Activated CD4-positive, alpha-beta memory T cell treated with anti-CD3 and anti-CD28 coated beads, Interleukin-2, amount 10 ng/mL, durations not matched to agents 7 days and 5 days (primary cell): ENCODE data around the gene FAM107B. TPM values are rescaled to one million over a fixed set of nuclear protein-coding genes. Genes with fewer than 3 reads are reported as not detected.

Source experiments
- CTCF ChIA-PET: fragments of 350-600 bp; sonication (Branson Sonifier 250); formaldehyde crosslinking; loops from one replicate; lab custom pipeline; 2021; ENCODE audit warnings: antibody characterized with exemption, inconsistent platforms; lab: Charles Lee
- POLR2A ChIA-PET: fragments of 350-600 bp; sonication (Branson Sonifier 250); formaldehyde crosslinking; loops from one replicate; lab custom pipeline; 2021; ENCODE audit warnings: antibody characterized with exemption; lab: Charles Lee
- DNase-seq: peaks from one replicate; pipeline ENCODE4 v3.0.0-alpha.2; 2020
- H3K27ac Mint-ChIP-seq: one replicate; pipeline ENCODE4 v1.8.0; 2021; ENCODE audit warnings: mild to moderate bottlenecking, mixed read lengths
- H3K27me3 Mint-ChIP-seq: one replicate; pipeline ENCODE4 v1.8.0; 2021; ENCODE audit warnings: mixed read lengths
- H3K36me3 Mint-ChIP-seq: one replicate; pipeline ENCODE4 v1.8.0; 2021; ENCODE audit warnings: low read depth, mixed read lengths
- H3K4me1 Mint-ChIP-seq: one replicate; pipeline ENCODE4 v1.8.0; 2021; ENCODE audit warnings: mixed read lengths
- H3K4me3 Mint-ChIP-seq: one replicate; pipeline ENCODE4 v1.8.0; 2021; ENCODE audit warnings: mild to moderate bottlenecking, mixed read lengths
- H3K9me3 Mint-ChIP-seq: one replicate; pipeline ENCODE4 v1.8.0; 2021; ENCODE audit warnings: mixed read lengths
- total RNA-seq, 2 experiments: library from RNA; stranded (reverse); gene quantifications; one replicate each; pipeline ENCODE4 v1.2.3, GENCODE V29; 2021

Gene FAM107B
- total RNA-seq, 2 experiments from 2014 or later = 229 to 235 TPM

DNA sequence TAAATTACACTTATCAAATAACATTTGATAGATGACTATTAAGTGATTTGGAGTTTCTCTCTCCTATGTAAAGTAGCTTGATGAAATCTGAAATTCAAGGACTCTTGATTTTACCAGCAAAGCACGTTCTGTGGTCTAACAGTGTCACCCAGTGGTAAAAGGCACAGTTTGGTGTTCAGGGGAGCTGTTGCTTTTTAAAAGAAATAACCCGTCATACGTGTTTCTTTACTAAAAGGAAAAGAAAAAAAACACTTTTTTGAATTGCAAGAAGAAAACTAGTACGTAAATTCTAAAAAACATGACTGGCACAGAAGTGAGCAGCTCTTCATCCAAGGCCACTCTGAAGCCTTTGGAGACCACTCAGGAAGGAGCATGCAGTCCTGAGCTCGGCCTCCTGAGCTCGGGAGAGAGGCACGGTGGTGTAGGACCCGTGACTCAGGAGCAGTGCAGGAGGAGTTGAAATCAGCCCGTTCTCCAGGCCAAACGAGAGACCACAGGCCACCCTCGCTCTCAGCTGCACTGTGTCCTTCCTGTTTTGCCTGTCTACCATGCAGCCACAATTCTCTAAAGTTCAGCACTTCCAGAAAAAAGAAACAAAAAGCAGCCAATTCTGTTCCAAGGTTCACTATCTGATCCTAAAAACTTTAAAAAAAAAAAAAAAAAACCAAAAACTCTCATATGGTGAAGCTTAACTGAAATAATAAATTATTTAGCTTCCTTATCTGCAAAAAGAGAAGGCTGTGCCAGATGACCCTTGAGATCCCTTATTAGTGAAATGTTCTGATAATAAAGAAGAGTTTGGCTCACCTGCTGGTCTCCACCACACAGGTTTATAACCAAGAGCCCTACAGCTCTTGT, 231.4 kb downstream of the FAM107B start:
- peaks cover 58% of the 10 kb centered on the region for H3K36me3 Mint-ChIP-seq
- no peak for DNase-seq
- H3K4me3 Mint-ChIP-seq = peak overlapping the region; percentile 14
- H3K27ac Mint-ChIP-seq = peak overlapping the region; percentile 54
- CTCF ChIA-PET = interaction anchor here (0.6 to 2.8 kb wide), 25 partner anchors 9 to 363 kb away, joined by 3 to 18 read pairs (median 3); partner anchors contain the start of genes CDNF, HSPA14 and MSANTD7
- H3K4me1 Mint-ChIP-seq = peaks cover 77% of the 10 kb centered on the region
- H3K27me3 Mint-ChIP-seq = no peaks in the 10 kb centered on the region
- POLR2A ChIA-PET = interaction anchor here (0.6 to 3.1 kb wide), 17 partner anchors 10 to 416 kb away, joined by 3 to 17 read pairs (median 5); partner anchors contain the start of genes CDNF, DCLRE1C and MEIG1
- no peaks in the 10 kb centered on the region for H3K9me3 Mint-ChIP-seq

DNA sequence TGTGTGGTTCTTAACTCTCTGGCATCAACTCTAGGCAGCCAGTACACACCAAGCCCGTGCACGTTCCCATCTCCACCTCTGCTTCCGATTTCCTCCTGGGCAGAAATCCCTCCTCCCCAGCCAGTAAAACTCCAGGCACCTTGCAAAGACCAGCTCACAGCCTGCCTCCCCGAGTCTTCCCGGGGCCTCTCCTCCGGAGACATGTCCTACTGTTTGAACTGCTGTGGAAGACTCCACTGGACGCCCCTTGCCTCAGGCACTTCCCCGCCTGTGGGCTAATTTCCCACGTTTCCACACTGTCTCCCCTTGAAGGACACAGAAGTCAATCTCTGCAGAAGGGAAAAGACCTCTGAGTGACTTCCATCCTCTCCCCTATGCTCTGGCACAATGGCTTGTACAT, 233.3 kb downstream of the FAM107B start:
- Mint-ChIP-seq H3K36me3 (peaks cover 57% of the 10 kb centered on the region), H3K27ac (no peak overlapping the region), H3K27me3 (no peaks in the 10 kb centered on the region), H3K4me1 (peaks cover 74% of the 10 kb centered on the region), H3K4me3 (no peak overlapping the region), H3K9me3 (no peaks in the 10 kb centered on the region)
- ChIA-PET CTCF (interaction anchor here (0.8 kb wide), 1 partner anchor 12 kb away, joined by 3 read pairs; no protein-coding TSS in a partner anchor), POLR2A (interaction anchor here (2.6 to 3.1 kb wide), 2 partner anchors 12 to 13 kb away, joined by 8 to 17 read pairs; no protein-coding TSS in a partner anchor)
- no peak for DNase-seq

DNA sequence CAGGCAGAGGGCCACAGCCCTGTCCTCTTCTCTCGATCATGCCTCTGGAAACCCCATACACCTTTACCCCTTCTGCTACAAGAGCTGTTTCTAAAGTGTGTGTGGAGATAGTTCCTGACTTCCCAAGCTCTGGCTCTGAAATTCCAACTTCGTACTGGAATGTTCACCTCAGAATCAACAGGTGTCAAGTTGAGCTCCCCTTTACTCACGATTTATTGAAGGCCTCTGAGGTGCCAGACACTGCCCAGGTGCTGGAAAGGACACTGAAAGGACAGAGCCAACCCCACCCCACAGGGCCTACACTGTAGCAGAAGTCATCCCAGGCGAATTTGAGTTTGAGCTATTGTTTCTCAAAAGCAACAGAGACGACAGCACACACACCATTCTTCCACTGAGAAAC, 234.1 kb downstream of the FAM107B start:
- no peak for DNase-seq
- Mint-ChIP-seq H3K27me3 (no peaks in the 10 kb centered on the region), H3K4me3 (no peak overlapping the region), H3K4me1 (peaks cover 75% of the 10 kb centered on the region), H3K27ac (peak overlapping the region; percentile 7), H3K9me3 (no peaks in the 10 kb centered on the region), H3K36me3 (peaks cover 56% of the 10 kb centered on the region)
- ChIA-PET CTCF (interaction anchor here (1.2 kb wide), 1 partner anchor 12 kb away, joined by 4 read pairs; no protein-coding TSS in a partner anchor), POLR2A (interaction anchor here (1.3 kb wide), 1 partner anchor 13 kb away, joined by 3 read pairs; no protein-coding TSS in a partner anchor)

DNA sequence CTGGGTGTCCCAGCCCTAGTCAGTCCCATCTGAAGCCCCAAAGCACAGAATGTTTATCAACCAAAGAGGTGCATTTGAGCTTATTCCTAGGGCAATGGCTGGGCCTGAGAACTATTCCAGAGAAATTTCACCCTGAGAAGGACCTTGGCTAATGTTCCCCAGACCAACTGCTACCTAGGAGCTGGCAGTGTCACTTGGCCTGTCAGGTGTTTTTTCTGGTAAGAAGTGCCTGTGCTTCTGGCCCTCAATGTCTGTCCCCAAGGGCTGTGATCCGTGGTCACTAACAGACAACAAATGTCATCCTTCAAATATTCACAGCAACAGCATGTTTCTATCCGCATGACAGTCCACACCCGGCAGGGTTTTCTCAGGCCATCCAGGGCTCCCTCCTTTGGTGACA, 234.6 kb downstream of the FAM107B start:
- ChIA-PET CTCF (interaction anchor here (1.2 kb wide), 1 partner anchor 11 kb away, joined by 4 read pairs; no protein-coding TSS in a partner anchor), POLR2A (interaction anchor here (1.3 kb wide), 1 partner anchor 13 kb away, joined by 3 read pairs; no protein-coding TSS in a partner anchor)
- no peak for DNase-seq
- Mint-ChIP-seq H3K27me3 (no peaks in the 10 kb centered on the region), H3K27ac (peak overlapping the region; percentile 27), H3K4me1 (peaks cover 76% of the 10 kb centered on the region), H3K36me3 (peaks cover 62% of the 10 kb centered on the region), H3K9me3 (no peaks in the 10 kb centered on the region), H3K4me3 (no peak overlapping the region)

DNA sequence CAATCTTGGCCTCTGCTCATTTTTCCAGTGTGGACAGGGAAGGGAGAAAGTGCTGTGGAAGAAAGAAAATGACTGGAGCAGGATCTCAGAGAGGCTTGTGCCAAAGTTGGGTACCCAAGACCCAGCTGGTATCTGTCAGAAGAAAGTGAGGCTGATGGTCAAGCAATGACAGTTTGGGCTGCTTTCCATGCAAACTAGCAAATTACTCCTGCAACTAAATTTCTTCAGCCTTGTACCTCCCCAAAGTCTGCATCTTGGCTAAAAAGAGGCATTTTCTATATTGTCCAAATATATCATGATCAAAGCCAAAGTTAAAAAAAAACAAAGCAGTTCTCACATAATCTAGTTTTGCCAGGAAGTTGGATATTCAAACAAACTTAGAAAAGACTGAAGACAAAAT, 235.5 kb downstream of the FAM107B start:
- POLR2A ChIA-PET = interaction anchor here (2.7 kb wide), 1 partner anchor 10 kb away, joined by 7 read pairs; no protein-coding TSS in a partner anchor
- H3K4me1 Mint-ChIP-seq = peaks cover 76% of the 10 kb centered on the region

DNA sequence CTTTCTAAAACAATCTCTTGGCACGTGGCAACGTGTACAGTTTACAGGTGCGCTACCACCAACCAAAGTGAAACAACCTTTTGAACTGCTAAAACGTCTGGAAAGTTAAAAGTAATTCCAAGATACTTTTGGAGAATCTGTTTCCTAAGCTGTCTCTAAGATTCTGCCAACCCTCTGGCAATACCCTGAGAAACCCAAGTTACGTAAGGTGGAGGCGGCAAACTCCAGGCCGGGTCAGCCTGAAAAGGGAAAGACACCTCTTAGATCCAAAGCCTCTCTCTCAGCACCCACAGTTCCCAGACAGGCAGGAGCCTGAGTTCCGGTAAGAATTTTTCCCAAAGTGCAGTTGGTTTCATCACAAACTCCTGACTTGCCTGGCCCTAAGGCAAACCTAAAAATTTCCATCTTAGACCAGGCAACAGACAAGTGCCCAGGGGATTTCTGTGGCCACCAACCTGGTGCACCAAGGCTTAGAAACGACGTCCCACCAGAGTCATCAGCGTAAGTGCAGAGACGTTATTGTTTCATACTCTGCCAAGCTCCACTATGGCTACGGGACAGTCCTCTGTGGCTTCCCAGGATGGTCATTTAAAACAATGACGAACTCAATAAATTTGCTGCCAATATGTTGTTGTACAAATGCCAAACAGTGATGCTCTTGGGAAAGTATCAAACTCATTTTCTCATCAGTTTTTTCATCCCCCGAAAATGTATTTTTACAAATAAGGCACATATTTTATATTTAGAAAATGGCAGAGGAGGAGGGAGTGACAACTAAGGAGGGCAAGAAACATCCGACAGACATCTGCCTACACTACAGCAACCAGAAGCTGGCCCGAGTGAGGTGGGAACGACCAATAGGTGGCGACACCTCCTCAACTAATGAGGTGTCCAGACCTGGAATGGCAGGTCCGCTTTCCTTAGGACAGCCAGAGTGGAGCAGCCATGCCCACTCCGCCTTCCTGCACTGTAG, 238.2 kb downstream of the FAM107B start:
- H3K27me3 Mint-ChIP-seq = no peaks in the 10 kb centered on the region
- H3K4me1 Mint-ChIP-seq = peaks cover 80% of the 10 kb centered on the region
- POLR2A ChIA-PET = interaction anchor here (0.7 to 2.7 kb wide), 7 partner anchors 8 to 336 kb away, joined by 3 to 7 read pairs (median 3); partner anchors contain the start of genes HSPA14 and MSANTD7
- CTCF ChIA-PET = interaction anchor here (0.6 to 3.1 kb wide), 25 partner anchors 8 to 368 kb away, joined by 3 to 24 read pairs (median 4); partner anchors contain the start of genes CDNF, HSPA14 and MSANTD7
- H3K9me3 Mint-ChIP-seq = no peaks in the 10 kb centered on the region
- H3K27ac Mint-ChIP-seq = no peak overlapping the region
- H3K4me3 Mint-ChIP-seq = no peak overlapping the region
- peaks cover 82% of the 10 kb centered on the region for H3K36me3 Mint-ChIP-seq
- DNase-seq = peak; percentile 47

More for the DNA sequence above, 235.5 kb downstream of the FAM107B start:
- no peak for DNase-seq
- Mint-ChIP-seq H3K27me3 (no peaks in the 10 kb centered on the region), H3K36me3 (peaks cover 65% of the 10 kb centered on the region), H3K9me3 (no peaks in the 10 kb centered on the region), H3K27ac (peak overlapping the region; percentile 72), H3K4me3 (no peak overlapping the region)
- CTCF ChIA-PET = interaction anchor here (1.1 to 3.1 kb wide), 2 partner anchors 17 to 298 kb away, joined by 3 to 24 read pairs; partner anchors contain the start of genes CDNF, HSPA14 and MSANTD7

DNA sequence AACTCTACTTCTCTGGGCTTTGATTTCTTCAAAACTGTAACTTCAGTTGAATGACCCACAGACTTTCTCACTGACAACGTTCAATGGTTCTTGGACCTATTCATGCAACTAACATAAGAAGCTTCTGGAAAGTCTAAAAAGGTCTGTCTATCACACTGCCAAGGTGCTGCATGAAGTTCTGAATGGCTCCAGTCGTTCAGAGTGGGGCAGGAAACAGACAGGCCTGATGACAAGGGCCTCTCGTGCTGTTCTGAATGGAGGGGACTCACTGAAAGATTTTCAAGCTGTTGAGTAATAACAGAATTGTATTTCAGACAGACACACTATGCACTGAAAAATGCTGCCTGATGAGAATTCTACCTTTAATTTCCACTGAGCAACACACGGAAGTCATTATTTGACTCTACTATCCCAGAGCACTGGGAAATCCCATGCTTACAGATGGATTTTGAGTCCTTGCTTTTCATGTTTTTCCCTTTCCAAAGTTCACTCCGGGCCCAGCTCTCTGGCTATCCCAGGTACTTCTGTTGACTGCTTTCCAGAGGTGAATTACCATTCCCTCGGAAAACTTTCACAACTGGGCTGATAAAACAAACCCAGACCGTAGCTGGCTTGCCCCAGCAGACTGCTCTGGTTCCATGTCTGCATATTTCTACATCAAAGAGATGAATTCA, 239.1 kb downstream of the FAM107B start:
- no peak overlapping the region for H3K4me3 Mint-ChIP-seq
- POLR2A ChIA-PET = interaction anchor here (1.6 kb wide), 1 partner anchor 287 kb away, joined by 5 read pairs; no protein-coding TSS in a partner anchor
- H3K36me3 Mint-ChIP-seq = peaks cover 79% of the 10 kb centered on the region

DNA sequence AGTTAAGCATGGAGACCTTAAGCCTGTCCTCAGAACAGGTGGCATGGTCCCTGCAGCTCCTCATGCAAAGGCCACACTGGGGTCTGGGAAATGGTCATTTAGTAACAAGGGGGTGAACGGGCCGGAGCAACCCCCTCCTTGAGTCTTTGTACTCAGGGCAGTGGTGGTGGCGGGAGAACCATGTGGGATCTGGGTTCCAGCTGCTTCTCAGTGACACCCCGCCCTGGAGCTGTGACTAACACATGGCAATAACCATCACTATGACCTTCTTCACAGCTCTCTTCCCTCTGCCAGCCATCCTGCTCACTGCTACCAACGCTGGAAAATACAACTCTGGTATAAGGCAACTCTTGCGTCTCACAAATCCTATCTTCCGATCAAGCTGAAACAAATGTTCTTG, 240.5 kb downstream of the FAM107B start:
- H3K27me3 Mint-ChIP-seq = no peaks in the 10 kb centered on the region
- H3K4me1 Mint-ChIP-seq = peaks cover 79% of the 10 kb centered on the region
- no peak overlapping the region for H3K27ac Mint-ChIP-seq
- no peak for DNase-seq
- H3K9me3 Mint-ChIP-seq = no peaks in the 10 kb centered on the region
- peaks cover 79% of the 10 kb centered on the region for H3K36me3 Mint-ChIP-seq
- no peak overlapping the region for H3K4me3 Mint-ChIP-seq
- ChIA-PET CTCF (interaction anchor here (2.0 kb wide), 1 partner anchor 9 kb away, joined by 7 read pairs; no protein-coding TSS in a partner anchor), POLR2A (interaction anchor here (1.2 kb wide), 1 partner anchor 19 kb away, joined by 3 read pairs; no protein-coding TSS in a partner anchor)

More for the DNA sequence above, 239.1 kb downstream of the FAM107B start:
- Mint-ChIP-seq H3K9me3 (no peaks in the 10 kb centered on the region), H3K27ac (peak overlapping the region; percentile 1), H3K27me3 (no peaks in the 10 kb centered on the region), H3K4me1 (peaks cover 78% of the 10 kb centered on the region)
- DNase-seq = no peak
- CTCF ChIA-PET = interaction anchor here (0.5 to 2.0 kb wide), 4 partner anchors 8 to 56 kb away, joined by 3 to 7 read pairs (median 6); no protein-coding TSS in a partner anchor

DNA sequence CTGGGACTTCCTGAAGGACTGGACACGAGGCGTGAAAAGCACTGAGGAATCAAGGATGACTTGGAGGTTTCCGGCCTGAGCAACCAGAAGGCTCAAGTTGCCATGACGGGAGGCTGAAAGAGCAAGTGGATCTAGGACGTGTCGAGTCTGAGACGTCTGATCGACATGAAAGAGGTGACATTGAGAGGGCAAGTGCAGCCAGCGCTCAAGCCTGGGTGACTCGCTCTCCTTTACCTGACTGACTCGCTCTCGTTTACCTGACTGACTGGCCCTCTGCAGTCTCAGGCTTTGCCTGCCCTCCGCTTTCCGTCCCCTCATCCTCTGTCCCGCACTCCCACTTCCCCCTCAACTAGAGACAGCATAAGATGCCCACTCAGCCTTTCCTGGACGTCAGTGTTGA, 241.4 kb downstream of the FAM107B start:
- no peak overlapping the region for H3K4me3 Mint-ChIP-seq
- no peak for DNase-seq
- ChIA-PET POLR2A (interaction anchor here (1.2 kb wide), 1 partner anchor 19 kb away, joined by 3 read pairs; no protein-coding TSS in a partner anchor), CTCF (no interaction called here)
- peaks cover 85% of the 10 kb centered on the region for H3K4me1 Mint-ChIP-seq
- H3K9me3 Mint-ChIP-seq = no peaks in the 10 kb centered on the region
- H3K27me3 Mint-ChIP-seq = no peaks in the 10 kb centered on the region
- peaks cover 81% of the 10 kb centered on the region for H3K36me3 Mint-ChIP-seq
- no peak overlapping the region for H3K27ac Mint-ChIP-seq

DNA sequence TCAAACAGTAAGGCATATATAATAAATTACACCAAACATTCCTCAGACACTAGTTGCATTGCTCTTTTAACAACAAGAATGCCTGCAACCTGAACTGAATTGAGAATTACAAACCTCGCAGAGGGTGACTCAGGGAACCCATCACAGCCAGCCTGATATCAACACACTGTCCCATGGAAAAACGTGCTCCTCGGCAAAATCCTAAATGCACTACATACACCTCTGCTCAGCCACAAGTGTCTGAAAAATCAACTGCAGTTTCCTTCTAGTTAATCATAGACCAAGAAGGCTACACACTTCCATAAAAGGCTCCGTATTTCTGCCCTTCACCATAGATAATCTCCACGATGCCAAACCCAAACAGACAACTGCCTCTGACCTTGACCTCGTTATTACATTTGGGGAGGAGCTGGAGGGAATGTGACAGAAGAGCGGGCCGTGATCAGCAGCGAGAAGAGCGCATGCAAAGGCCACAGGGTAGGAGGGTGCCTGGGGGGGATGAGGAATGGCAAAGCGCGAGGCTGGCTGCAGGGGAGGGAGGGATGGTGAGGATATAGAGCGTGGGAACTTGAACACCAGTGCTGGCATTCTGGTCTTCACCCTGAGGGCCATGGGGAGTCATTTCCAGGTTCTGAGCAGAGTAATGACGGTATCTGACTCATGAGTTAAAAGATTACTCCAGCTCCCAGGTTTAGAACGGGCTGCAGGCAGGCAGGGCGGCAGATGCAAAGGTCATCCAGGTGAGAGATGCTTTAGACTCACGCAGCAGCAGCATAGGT, 242.0 kb downstream of the FAM107B start:
- no peak for DNase-seq
- Mint-ChIP-seq H3K36me3 (peaks cover 84% of the 10 kb centered on the region), H3K4me3 (no peak overlapping the region), H3K9me3 (no peaks in the 10 kb centered on the region), H3K4me1 (peaks cover 91% of the 10 kb centered on the region), H3K27ac (no peak overlapping the region), H3K27me3 (no peaks in the 10 kb centered on the region)
- ChIA-PET CTCF (no interaction called here), POLR2A (interaction anchor here (1.2 kb wide), 1 partner anchor 20 kb away, joined by 3 read pairs; no protein-coding TSS in a partner anchor)

DNA sequence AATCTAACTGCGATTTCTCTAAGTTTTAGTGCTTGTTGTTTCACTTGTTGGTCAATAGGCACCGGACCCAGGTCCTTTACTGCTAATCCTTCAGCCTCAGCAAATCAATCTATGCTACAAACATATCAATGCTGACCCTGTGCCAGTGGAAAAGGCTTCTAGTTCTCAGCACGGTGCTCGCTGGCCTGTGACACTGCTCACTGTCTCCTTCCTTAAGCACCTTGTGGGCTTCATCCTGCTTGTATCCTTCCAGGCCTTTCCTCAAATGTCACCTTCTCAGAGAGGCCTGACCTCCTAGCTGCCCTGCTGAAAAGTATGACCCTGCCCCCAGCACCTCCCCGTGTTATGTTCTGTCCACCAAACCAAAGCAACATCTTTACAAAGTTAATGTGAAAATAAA, 242.7 kb downstream of the FAM107B start:
- POLR2A ChIA-PET = no interaction called here

More for the DNA sequence above, 242.7 kb downstream of the FAM107B start:
- CTCF ChIA-PET = no interaction called here
- Mint-ChIP-seq H3K4me1 (peaks cover 93% of the 10 kb centered on the region), H3K9me3 (no peaks in the 10 kb centered on the region), H3K4me3 (no peak overlapping the region), H3K27me3 (no peaks in the 10 kb centered on the region), H3K27ac (peak overlapping the region; percentile 57), H3K36me3 (peaks cover 86% of the 10 kb centered on the region)
- DNase-seq = no peak
